ENCODE data around the gene SLC35E4.

GRCh38 chr22:30691204-30691603 is 55.6 kb downstream of the SLC35E4 start:
- no peak for TF ChIP-seq CTCF (IDR thresholded peaks at IDR 0.05; ENCODE audit: low read depth, low read length, poor library complexity, severe bottlenecking)
- TF ChIP-seq EZH2phosphoT487 (IDR thresholded peaks at IDR 0.05; ENCODE audit: borderline replicate concordance, low read length) = no peak
